NCI-H2196 (cell line): ENCODE results near the gene NOLC1.
"Not testable (repeated sequence)": the region's sequence is repeated elsewhere in the genome, so short reads cannot be mapped to it uniquely, and the experiment has no call there.

Experiments
- DNase-seq: peaks from one replicate; lab custom pipeline; 2025; ENCODE audit not compliant: unreplicated experiment; lab: John Stamatoyannopoulos, UW

The NOLC1 gene

DNA sequence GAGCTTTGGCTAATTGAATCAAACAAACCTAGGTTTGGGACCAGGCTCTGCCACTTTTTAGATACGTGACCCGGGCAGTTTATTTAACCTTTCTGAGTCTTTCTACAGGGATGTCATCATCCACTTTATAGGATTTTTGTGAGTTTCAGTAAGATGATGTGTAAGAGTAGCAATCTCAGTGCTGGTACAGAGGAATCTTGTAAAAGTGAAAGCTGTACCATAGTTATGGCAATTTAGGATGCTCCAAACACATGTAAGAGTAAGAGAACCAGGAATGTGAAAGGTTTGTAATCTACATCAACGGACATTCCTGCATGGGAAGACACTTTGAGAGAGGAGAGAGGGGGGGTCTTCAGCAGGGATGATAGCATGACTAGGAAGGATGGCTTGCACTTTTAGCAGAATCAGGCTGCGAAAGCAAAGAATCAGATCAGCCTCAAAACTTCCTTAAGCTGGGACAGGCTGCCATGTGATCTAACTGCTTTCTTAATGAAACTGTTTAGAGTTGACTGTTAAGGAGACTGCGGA, 968 bp downstream of the NOLC1 start:
- DNase-seq: no peak

DNA sequence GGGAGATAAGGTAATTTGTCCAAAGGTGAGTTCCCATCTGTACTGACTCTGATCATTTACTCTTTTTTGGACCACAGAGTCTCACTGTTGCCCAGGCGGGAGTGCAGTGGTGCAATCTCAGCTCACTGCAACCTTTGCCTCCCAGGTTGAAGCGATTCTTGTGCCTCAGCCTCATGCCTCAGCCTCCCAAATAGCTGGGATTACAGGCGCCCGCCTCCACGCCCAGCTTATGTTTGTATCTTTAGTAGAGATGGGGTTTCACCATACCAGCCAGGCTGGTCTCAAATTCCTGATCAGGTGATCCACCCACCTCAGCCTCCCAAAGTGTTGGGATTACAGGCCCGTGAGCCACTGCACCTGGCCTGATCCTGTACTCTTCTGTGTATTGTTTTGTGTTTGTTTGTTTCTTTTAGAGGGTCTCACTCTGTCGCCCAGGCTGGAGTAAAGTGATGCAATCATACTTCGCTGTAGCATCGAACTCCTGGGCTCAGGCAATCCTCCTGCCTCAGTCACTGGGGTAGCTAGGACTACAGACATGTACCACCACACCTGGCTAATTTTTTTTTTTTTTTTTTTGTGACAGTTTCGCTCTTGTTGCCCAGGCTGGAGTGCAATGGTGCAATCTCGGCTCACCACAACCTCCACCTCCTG, 2.4 kb downstream of the NOLC1 start:
- DNase-seq: no peak

DNA sequence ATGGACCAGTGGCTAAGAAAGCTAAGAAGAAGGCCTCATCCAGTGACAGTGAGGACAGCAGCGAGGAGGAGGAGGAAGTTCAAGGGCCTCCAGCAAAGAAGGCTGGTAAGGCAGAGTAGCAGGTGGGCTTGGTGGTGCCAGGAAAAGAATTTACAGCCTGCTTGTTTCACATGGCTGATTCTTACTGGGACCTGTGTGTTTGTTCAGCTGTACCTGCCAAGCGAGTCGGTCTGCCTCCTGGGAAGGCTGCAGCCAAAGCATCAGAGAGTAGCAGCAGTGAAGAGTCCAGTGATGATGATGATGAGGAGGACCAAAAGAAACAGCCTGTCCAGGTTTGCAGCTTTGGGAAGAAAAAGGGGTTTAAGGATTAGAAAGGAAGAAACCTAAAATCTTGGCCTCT, 5.0 kb downstream of the NOLC1 start:
- DNase-seq: peak; percentile 33

DNA sequence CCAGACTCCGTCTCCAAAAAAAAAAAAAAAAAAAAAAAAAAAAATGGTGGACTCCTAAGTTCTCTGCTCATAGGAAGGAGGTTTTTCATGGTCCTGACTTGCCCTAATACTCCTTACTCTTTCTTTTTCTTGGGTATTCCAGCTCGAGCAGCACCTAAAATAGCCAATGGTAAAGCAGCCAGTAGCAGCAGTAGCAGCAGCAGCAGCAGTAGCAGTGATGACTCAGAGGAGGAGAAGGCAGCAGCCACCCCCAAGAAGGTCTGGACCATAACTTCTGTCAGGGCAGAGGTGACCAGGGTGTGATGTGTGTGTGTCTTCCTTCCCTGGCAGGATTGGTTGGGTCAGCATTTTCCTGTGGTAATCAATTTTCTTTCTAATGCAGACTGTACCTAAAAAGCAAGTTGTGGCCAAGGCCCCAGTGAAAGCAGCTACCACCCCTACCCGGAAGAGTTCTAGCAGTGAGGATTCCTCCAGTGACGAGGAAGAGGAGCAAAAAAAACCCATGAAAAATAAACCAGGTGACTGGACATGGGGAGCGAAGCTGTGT, 6.9 kb downstream of the NOLC1 start:
- DNase-seq: no peak

DNA sequence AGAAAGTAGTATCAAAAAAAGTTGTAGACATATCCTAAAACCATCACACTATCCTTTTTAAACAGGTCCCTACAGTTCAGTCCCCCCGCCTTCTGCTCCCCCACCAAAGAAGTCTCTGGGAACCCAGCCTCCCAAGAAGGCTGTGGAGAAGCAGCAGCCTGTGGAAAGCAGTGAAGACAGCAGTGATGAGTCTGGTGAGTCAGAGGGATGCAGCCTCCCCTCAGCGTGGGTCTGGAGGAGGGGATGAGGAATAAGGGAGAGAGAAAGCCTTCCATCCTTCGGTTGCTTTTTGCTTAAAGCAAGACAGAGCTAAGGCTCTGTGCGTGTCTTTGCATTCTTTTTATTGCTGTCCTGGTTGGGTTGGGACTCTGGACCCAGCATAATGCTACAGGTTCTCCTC, 7.6 kb downstream of the NOLC1 start:
- no peak for DNase-seq

DNA sequence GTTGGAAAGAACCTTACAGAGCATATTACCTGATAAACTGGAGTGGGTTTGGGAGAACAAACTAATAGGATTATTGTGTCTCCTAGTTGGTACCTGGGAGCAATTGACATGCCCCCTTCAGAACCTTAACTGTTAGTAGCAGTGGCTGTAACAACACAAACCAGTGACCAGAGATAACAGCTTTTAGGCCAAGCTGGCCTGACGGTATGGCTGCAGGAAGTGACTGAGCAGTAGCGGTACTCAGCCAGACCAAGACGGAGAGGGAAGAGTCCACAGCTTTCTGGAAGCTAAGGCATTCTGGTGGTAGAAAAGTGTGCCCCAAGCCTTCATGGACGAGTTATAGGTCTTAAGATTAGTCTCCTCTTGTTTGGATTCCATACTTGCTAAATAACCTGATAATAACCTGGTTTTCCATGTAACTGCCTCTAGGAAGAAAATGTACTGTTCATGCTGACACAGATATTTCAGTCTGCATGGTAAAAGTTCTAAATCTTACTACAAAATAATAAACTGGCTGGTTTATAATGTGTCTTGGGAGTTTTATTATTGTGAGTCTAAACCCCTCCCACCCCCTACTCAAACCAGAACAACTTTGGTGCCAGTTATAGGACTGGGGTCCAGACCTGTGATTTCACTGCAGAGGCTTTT, 11.3 kb downstream of the NOLC1 start:
- no peak for DNase-seq

DNA sequence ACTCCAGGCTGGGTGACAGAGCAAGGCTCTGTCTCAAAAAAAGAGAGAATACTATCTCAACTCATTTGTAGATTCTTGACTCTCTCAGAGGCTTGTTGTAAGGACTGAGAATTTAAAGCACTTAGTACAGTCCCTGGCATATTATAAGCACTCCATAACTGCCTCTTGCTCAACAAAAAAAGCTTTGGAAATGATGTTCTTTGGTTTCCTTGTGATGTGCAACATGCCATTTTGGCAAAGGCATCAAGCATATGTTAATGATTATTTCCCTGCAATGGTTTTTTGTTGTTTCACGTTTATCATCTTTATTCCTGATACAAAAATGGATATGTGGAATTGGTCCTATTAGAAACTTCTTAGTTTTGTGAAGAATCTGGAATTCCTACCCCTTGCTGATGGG, 15.7 kb downstream of the NOLC1 start:
- DNase-seq: no peak

DNA sequence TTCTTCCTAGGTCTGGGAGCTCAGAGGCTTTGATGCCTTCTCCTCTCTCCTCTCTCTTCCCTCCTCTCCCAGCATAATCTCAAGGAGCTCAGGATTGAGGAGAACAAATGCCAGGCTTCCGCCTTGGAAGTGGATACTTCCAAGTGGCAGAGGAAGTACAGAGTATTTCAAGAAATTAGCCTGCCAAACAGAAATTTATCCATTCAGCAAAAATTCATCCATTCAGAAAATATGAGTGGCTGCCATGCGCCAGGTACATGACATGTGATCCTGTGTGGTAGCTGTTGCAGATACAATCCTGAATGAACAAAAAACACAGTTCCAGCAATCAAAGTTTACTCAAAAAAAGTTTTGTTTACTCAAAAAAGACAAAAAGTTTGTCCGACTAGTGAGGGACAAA, 18.4 kb downstream of the NOLC1 start:
- no peak for DNase-seq

DNA sequence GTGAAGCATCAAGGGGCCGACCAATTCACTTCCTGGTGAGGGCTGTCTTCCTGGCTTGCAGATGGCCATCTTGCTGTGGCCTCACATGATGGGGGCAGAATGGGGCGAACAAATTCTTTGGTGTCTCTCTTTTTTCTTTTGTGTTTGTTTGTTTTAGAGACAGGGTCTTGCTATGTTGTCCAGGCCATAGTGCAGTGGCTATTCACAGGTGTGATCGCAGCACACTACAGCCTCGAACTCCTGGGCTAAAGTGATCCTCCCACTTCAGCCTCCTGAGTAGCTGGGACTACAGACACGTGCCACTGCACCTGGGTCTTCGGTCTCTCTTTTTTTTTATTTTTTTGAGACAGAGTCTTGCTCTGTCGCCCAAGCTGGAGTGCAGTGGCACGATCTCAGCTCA, 20.1 kb downstream of the NOLC1 start:
- DNase-seq: no peak

DNA sequence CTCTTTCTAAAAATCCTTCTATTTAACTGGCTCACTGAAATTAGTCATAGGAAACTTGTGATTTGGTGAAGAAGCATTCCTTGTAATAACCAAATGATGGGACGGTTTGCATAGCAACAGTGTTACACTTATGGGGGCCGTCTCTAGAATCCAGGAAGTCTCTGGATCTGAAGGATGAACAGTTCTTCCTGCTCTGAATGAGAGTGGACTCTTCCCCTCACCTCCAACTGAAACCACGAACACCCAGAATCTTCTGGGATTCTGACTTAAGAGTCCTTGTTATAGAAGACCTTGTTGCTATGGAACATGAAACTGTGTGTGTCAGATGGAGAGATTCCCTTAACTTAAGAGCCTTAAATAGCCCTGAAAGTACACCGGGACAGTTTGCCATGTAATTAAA, 23.2 kb downstream of the NOLC1 start:
- no peak for DNase-seq

DNA sequence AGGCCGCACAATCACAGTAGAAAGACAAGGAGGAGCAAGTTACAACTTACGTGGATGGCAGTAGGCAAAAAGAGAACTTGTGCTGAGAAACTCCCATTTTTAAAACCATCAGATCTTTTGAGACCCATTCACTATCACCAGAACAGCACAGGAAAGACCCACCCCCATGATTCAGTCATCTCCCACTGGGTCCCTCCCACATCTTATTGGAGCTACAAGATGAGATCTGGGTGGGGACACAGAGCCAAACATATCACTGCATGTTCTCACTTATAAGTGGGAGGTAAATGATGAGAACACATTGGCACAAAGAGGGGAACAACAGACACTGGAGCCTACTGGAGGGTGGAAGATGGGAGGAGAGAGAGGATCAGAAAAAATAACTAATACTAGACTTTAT, 32.4 kb downstream of the NOLC1 start:
- no peak for DNase-seq

DNA sequence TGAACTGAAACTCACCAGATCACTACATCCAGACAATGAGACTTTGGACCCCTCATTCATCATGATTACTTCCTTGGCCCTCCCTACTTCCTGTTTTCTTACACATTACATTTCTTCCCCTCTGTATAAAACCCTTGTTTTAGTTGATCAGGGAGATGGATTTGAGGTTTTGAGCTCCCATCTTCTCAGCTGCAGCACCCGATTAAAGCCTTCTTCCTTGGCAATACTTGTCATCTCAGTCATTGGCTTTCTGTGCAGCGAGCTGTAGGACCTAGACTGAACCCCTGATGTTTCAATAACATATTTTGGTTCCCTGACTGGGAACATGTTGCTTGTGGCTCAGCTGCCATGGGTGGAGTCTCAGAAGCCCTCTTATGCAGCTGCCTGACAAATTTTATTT, 33.1 kb downstream of the NOLC1 start:
- no peak for DNase-seq

DNA sequence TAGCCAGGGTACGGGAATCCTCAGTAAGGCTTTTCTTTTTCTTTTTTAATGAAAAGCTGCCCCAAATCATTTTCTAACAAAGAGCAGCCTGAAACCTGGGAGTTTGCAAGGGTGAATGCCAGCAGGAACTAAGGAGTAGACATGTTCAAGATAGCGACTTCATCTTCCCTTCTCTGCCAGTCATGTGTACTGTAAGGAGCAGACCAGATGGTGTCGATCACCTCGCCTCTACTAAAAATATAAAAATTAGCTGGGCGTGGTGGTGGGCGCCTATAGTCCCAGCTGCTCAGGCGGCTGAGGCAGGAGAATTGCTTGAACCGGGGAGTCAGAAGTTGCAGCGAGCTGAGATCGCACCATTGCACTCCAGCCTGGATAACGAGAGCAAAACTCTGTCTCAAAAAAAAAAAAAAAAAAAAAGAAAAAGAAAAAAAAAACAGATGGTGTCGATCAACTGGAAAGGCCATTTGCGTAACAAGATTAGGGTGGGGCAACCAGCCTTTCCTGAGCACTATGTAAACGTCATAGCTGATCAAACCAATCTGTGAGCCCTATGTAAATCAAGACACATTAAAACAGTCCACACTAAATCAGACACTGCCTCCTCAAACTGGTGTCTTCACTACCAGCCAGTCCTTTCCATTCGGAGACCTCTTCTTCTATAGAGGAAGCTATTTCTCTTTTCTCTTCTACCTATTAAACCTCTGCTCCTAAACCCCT, 33.8 kb downstream of the NOLC1 start:
- no peak for DNase-seq

DNA sequence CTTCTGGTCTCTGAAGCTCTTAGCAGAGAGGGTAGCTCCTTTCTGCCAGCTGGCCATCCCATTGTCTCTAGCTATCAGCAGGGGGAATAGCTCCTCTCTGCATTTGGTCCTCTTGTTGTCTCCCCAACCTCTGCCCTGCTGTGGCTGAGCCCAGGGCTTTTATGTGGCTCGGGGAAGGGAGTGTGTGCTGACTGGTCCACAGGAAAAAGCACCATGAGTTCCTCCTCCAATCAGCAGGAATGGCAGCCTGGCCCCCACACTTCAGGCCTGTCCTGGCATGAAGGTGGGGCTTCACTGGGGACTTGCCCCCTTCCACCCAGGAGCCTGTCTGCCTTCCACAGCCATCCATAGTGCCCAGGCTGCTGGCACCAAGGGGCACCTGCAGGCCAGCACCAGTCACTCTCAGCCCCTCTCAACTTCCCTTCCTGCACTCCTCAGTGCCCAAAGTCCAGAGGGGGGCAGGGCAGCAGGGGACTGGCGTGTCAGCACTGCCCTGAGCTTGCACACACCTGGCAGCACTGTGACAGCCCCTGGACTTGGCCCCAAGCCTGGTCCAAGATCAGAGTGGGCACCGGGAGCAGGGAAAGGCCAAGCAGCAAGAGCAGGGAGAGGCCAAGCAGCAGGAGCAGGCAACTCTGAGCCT, 36.2 kb downstream of the NOLC1 start:
- DNase-seq: no peak

DNA sequence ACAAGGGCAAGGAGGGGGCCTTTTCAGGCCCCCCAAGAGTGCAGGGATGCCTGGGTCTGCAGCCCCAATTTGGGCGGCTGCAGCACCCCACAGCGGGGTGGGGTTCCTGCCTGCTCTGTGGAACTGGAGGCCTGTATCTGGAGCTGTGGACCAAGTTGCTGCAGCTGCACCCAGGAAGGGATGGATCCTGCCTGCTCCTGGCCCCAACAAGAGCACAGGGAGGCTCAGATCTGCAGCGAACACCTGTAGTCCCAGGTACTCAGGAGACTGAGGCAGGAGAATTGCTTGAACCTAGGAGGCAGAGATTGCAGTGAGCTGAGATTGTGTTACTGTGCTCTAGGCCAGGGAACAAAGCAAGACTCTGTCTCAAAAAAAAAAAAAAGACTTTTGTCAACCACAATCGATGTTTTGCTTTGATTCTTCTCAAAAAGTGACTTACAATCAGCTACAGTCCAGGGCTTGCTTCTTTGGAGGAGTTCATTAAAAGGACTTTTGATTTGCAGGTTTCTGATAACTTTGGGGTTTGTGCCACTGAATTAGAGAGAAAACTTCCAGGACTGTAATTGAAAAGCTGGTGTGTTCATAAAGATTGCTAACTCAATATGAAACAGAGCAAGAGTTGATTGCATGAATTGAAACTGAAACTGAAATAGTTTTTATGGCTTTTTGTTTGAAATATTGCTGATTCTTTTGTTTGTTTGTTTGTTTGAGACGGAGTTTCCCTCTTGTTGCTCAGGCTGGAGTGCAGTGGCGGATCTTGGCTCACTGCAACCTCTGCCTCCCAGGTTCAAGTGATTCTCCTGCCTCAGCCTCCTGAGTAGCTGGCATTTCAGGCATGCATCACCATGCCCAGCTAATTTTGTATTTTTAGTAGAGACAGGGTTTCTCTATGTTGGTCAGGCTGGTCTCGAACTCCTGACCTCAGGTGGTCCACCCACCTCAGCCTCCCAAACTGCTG, 37.0 kb downstream of the NOLC1 start:
- DNase-seq: not testable (repeated sequence)

DNA sequence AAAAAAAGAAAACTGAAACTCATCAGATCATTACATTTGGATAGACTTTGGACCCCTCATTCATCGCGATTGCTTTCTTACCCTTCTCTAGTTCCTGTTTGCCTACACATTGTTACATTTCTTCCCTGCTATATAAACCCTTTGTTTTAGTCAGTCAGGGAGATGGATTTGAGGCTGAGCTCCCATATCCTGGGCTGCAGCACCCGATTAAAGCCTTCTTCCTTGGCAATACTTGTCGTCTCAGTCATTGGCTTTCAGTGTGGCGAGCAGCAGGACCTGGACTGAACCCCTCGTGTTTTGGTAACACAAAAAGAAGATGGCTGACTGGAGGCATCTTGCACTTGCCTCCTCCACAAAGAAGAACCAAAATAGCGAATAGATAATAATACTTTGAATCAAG, 39.8 kb downstream of the NOLC1 start:
- DNase-seq: no peak

DNA sequence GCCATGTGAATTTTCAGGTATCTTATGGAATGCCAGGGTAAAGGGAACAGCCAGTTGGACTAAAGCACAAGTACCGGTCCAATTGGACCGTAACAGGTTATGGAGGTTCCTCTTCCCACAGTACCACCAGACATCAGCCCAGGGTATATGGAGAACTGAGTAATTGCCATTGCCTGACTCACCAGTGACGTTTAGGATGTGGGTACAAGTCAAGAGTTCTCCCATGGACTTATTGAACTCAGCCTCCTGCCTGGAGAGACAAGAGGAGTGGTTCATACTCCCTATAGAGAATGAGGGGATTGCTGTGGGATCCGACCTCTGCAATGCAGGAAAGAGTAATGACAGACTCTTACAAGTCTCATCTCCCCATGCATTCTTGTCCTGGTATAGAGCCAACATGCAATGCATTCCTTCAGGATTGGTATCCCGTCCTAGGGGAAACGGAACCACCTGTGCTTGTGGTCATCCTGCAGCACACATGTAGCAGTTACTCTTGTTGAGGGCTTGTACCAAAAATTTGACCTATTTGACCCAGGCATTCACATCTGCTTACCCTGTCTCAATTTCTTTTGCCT, 43.2 kb downstream of the NOLC1 start:
- no peak for DNase-seq

DNA sequence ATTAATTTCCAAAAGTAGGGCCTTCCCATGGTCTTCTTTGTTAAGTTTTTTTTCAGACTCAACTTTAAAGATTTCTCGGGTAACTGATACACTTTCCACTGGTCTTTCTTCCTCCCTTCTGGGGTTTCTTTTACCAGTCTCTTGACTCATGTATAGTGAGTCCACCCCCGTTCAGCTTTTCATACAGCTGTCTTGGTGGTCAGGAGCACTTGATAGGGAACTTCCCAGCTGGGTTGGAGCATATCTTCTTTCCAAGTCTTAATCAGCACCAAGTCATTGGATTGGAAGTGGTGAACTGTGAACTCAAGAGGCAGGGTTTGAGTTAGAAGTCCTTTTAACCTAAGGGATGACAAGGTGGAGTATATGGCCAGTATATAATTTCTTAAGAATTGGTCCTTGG, 44.7 kb downstream of the NOLC1 start:
- DNase-seq: no peak

DNA sequence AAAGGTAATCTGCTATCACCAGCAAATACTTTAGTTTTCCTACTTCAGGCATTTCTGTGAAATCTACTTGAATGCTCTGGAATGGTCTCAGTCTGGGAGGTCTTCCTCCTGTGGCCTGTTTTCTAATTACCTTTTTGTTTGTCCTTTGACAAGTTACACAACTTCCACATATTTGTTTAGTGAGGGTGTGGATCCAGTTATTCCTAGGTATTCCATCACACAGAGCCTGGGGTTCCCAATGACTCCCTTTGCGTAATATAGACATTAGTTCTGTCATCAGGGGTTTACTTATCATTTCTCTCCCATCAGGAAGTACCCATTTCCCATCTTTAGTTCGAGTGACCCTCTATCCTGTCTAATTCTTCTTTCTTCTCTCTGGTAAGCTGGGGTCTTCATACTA, 45.8 kb downstream of the NOLC1 start:
- DNase-seq: no peak
